CD14-positive monocyte (primary cell): ENCODE data around the gene SPOPL. TPM values are rescaled to one million over a fixed set of nuclear protein-coding genes. Genes with fewer than 3 reads are reported as not detected.
A peak's percentile ranks its signal among the peaks of the same experiment; 100 is the strongest.

Source experiments
- DNase-seq, 3 donors: peaks; one replicate each; pipeline ENCODE4 v3.0.0-alpha.2; 2011 to 2022
- H2AFZ ChIP-seq: 2 replicates; pipeline ENCODE4 v1.6.0; 2012; ENCODE audit warnings: mild to moderate bottlenecking, low read depth, low read length, inconsistent platforms; ENCODE audit not compliant: insufficient read depth, poor library complexity, severe bottlenecking
- H3K27ac ChIP-seq, 2 donors: 1 replicate in 1 of 2; 2 replicates in 1 of 2; pipeline ENCODE4 v1.5.1; 2012 to 2013; ENCODE audit warnings: low read length in 2 of 2, control low read depth in 1 of 2, inconsistent platforms in 1 of 2, low read depth in 1 of 2, mild to moderate bottlenecking in 1 of 2
- H3K27me3 ChIP-seq, 2 donors: one replicate each; pipeline versions ENCODE4 v1.6.0 to v1.6.1; 2011 to 2013; ENCODE audit warnings: low read length in 2 of 2; ENCODE audit not compliant: control insufficient read depth in 2 of 2, insufficient read depth in 2 of 2
- H3K36me3 ChIP-seq, 2 donors: replicated peaks in 1 of 2; 1 replicate in 1 of 2; 2 replicates in 1 of 2; pipeline versions ENCODE4 v1.5.1 to v1.6.1; 2012 to 2013; ENCODE audit warnings: low read length in 2 of 2, control low read depth in 1 of 2, inconsistent platforms in 1 of 2, mild to moderate bottlenecking in 1 of 2; ENCODE audit not compliant: insufficient read depth in 2 of 2, control insufficient read depth in 1 of 2
- H3K4me1 ChIP-seq, 2 donors: 1 replicate in 1 of 2; 2 replicates in 1 of 2; pipeline versions ENCODE4 v1.5.1 to v1.6.1; 2012 to 2013; ENCODE audit warnings: low read length in 2 of 2, control low read depth in 1 of 2, inconsistent platforms in 1 of 2, mild to moderate bottlenecking in 1 of 2, moderate library complexity in 1 of 2; ENCODE audit not compliant: insufficient read depth in 2 of 2, control insufficient read depth in 1 of 2
- H3K4me2 ChIP-seq: replicated peaks from 2 replicates; pipeline ENCODE3; 2012; ENCODE audit warnings: low read length, moderate library complexity, mild to moderate bottlenecking; ENCODE audit not compliant: poor library complexity, severe bottlenecking; ENCODE audit errors: extremely low read depth
- H3K4me3 ChIP-seq, 3 experiments: fragments of 200-600 bp in 1 of 3; sonication (generic) in 1 of 3; replicated peaks in 1 of 3; 1 replicate in 2 of 3; 2 replicates in 1 of 3; pipeline ENCODE4 v1.5.1; 2011 to 2013; ENCODE audit warnings: low read length in 3 of 3, mild to moderate bottlenecking in 3 of 3, control low read depth in 2 of 3, low read depth in 2 of 3, inconsistent platforms in 1 of 3, moderate library complexity in 1 of 3
- H3K79me2 ChIP-seq: 2 replicates; pipeline ENCODE4 v1.6.0; 2012; ENCODE audit warnings: mild to moderate bottlenecking, control low read depth, inconsistent platforms, low read length, moderate library complexity; ENCODE audit not compliant: insufficient read depth
- H3K9ac ChIP-seq: 2 replicates; pipeline ENCODE4 v1.6.0; 2017; ENCODE audit warnings: low read length, mild to moderate bottlenecking; ENCODE audit not compliant: insufficient read depth, poor library complexity, severe bottlenecking
- H3K9me3 ChIP-seq, 2 donors: replicated peaks in 1 of 2; 1 replicate in 1 of 2; 2 replicates in 1 of 2; pipeline versions ENCODE4 v1.5.1 to v1.6.1; 2012 to 2013; ENCODE audit warnings: low read length in 2 of 2, control low read depth in 1 of 2; ENCODE audit not compliant: control insufficient read depth in 1 of 2, insufficient read depth in 1 of 2
- H4K20me1 ChIP-seq: 2 replicates; pipeline ENCODE4 v1.6.0; 2012; ENCODE audit warnings: mild to moderate bottlenecking, low read length, control low read depth, moderate library complexity; ENCODE audit not compliant: insufficient read depth
- H3K27ac Mint-ChIP-seq, 7 donors: one replicate each; pipeline ENCODE4 v1.8.0; 2020; ENCODE audit warnings: mild to moderate bottlenecking in 7 of 7, mixed read lengths in 7 of 7, moderate library complexity in 6 of 7, inconsistent platforms in 2 of 7
- H3K27me3 Mint-ChIP-seq, 3 donors: one replicate each; pipeline ENCODE4 v1.8.0; 2021 to 2022; ENCODE audit warnings: low read depth in 3 of 3, mild to moderate bottlenecking in 3 of 3, mixed read lengths in 3 of 3, moderate library complexity in 3 of 3, inconsistent platforms in 1 of 3
- H3K36me3 Mint-ChIP-seq, 2 donors: one replicate each; pipeline ENCODE4 v1.8.0; 2020; ENCODE audit warnings: mixed read lengths in 2 of 2, inconsistent platforms in 1 of 2, mild to moderate bottlenecking in 1 of 2
- H3K4me1 Mint-ChIP-seq: one replicate; pipeline ENCODE4 v1.8.0; 2020; ENCODE audit warnings: mild to moderate bottlenecking, mixed read lengths
- H3K4me3 Mint-ChIP-seq, 2 donors: one replicate each; pipeline ENCODE4 v1.8.0; 2020; ENCODE audit warnings: mild to moderate bottlenecking in 2 of 2, mixed read lengths in 2 of 2, moderate library complexity in 1 of 2
- H3K9me3 Mint-ChIP-seq, 7 donors: one replicate each; pipeline ENCODE4 v1.8.0; 2020 to 2022; ENCODE audit warnings: mixed read lengths in 7 of 7, mild to moderate bottlenecking in 6 of 7, moderate library complexity in 6 of 7, inconsistent platforms in 2 of 7
- WGBS: methylation state at CpG from one replicate; pipeline ENCODE4 v1.1.5; 2013; ENCODE audit warnings: missing lambda C conversion rate; ENCODE audit not compliant: insufficient coverage; 5-methylcytosine and 5-hydroxymethylcytosine counted together
- intact Hi-C, 2 donors: fragments of 100-400 bp; cut with micrococcal nuclease; formaldehyde crosslinking; loops; one replicate each; pipeline versions ENCODE4 v1.15.0 to v1.15.1; 2023
- polyA plus RNA-seq, 3 donors: library from polyadenylated mRNA; depleted of rRNA in 1 of 3; unstranded in 2 of 3; stranded (reverse) in 1 of 3; fragments of 300-500 nt in 2 of 3; fragments of >200 nt in 1 of 3; fragmentation: Illumina TruSeq in 2 of 3; gene quantifications; 1 replicate in 2 of 3; 2 replicates in 1 of 3; pipeline ENCODE4 v1.2.3, GENCODE V29; 2012 to 2021
- TF ChIP-seq, protein P1 (sequence below): fragments of 200-600 bp; IDR thresholded peaks from one replicate; pipeline ENCODE4 v1.8.0; 2022; ENCODE audit warnings: antibody characterized with exemption, mild to moderate bottlenecking

SPOPL gene
- polyA plus RNA-seq, 3 donors: 13.1 to 22.4 (median 18.1) TPM

DNA sequence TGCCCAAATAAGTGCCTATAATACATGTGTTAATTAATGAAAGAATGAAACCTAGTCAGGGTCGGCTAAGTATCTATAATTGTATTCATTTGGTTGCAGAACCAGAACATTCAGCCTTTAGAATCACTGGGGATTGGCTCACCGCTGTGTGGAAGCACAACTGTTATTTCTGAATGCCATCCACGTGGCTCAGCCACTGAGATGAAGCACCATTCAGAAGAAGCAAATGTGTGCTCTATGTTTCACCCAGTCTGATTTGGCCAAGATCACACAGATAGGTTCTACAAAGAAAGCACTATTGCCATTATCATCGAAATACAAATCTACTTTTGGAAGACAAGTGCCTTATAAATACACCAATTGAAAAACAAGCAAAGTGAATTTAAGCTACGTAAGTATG is 30.6 kb upstream of the SPOPL start:
- Histone ChIP-seq H3K4me1 (peaks cover 14 to 19% of the 10 kb centered on the region in 2 donors), H3K4me2 (no peak overlapping the region), H3K9me3 (no peaks in the 10 kb centered on the region), H3K27me3 (no peaks in the 10 kb centered on the region), H2AFZ (no peak overlapping the region), H3K79me2 (no peaks in the 10 kb centered on the region), H4K20me1 (no peaks in the 10 kb centered on the region), H3K27ac (no peak overlapping the region), H3K36me3 (no peaks in the 10 kb centered on the region), H3K4me3 (no peak overlapping the region), H3K9ac (no peak overlapping the region)
- Mint-ChIP-seq H3K27me3 (no peaks in the 10 kb centered on the region), H3K9me3 (peaks cover 0 to 4% (median 0%) of the 10 kb centered on the region in 7 donors), H3K36me3 (peaks cover 0 to 2% of the 10 kb centered on the region in 2 donors), H3K27ac (no peak overlapping the region), H3K4me3 (no peak overlapping the region), H3K4me1 (peaks cover 20% of the 10 kb centered on the region)
- 100% methylated on average over 3 of the region's 5 CpGs for WGBS
- TF ChIP-seq, protein P1, sequence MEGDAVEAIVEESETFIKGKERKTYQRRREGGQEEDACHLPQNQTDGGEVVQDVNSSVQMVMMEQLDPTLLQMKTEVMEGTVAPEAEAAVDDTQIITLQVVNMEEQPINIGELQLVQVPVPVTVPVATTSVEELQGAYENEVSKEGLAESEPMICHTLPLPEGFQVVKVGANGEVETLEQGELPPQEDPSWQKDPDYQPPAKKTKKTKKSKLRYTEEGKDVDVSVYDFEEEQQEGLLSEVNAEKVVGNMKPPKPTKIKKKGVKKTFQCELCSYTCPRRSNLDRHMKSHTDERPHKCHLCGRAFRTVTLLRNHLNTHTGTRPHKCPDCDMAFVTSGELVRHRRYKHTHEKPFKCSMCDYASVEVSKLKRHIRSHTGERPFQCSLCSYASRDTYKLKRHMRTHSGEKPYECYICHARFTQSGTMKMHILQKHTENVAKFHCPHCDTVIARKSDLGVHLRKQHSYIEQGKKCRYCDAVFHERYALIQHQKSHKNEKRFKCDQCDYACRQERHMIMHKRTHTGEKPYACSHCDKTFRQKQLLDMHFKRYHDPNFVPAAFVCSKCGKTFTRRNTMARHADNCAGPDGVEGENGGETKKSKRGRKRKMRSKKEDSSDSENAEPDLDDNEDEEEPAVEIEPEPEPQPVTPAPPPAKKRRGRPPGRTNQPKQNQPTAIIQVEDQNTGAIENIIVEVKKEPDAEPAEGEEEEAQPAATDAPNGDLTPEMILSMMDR: no peak
- no peak for DNase-seq
- intact Hi-C loops: no loop called here

DNA sequence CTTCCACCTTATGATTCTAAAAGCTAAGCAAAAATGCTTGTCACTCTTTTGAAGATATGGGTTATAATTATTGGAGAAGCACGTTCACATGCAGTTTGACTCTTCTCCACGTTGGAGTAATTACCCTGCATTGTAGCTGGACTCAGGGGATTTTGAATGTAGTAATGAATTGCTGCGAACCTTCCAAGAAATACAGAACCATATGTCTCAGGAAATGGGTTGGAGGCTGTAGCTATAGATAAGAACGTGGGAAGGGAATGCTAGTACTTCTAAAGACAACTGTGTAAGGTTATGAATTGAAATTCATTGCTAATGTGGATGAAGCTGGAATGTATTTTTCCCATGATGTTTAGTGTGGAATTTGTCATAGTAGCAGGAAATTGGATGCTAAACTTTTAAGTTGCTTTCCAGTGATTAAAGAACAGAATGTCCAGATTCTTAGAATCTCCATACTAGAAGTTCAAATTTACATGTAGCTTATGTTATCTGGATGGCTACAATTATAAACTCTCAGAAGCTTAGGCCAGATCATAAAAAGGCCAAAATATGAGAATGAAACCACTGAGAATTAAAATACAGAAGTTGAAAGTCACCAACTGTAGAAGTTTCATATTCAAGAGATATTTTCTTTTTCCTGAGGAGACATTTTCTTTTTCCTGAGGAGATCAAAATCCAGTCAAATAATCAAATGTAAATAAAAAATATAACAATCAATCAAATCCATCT is 27.3 kb upstream of the SPOPL start:
- TF ChIP-seq, protein P1: no peak
- Histone ChIP-seq H3K27me3 (no peaks in the 10 kb centered on the region), H3K27ac (peak overlapping the region in 1 of 2 donors; percentile 66), H3K79me2 (no peaks in the 10 kb centered on the region), H3K36me3 (no peaks in the 10 kb centered on the region), H2AFZ (no peak overlapping the region), H3K9me3 (no peaks in the 10 kb centered on the region), H3K4me2 (peak overlapping the region; percentile 57), H3K4me3 (peak overlapping the region in 1 of 3 experiments; percentile 27), H4K20me1 (no peaks in the 10 kb centered on the region), H3K9ac (no peak overlapping the region), H3K4me1 (peaks cover 17 to 24% of the 10 kb centered on the region in 2 donors)
- H3K9me3 Mint-ChIP-seq: no peaks in the 10 kb centered on the region
- H3K27ac Mint-ChIP-seq: peak overlapping the region; percentile 4 to 90 (median 83)
- peak overlapping the region in 1 of 2 donors; percentile 42 for H3K4me3 Mint-ChIP-seq
- DNase-seq: no peak
- 17% methylated on average over 1 of the region's 4 CpGs for WGBS
- intact Hi-C loops: no loop called here
- peaks cover 0 to 2% of the 10 kb centered on the region in 2 donors for H3K36me3 Mint-ChIP-seq
- peaks cover 25% of the 10 kb centered on the region for H3K4me1 Mint-ChIP-seq
- no peaks in the 10 kb centered on the region for H3K27me3 Mint-ChIP-seq
